Tibial artery (tissue), 4 donors: ENCODE measurements around the gene THBS1.

Source experiments
- DNase-seq, 2 donors: peaks; one replicate each; pipeline ENCODE4 v3.0.0-alpha.2; 2019
- H3K27ac ChIP-seq, 2 donors: fragments of 200-600 bp; sonication (generic) in 1 of 2; 1 replicate in 1 of 2; 2 replicates in 1 of 2; pipeline ENCODE4 v1.5.1; 2018 to 2019; ENCODE audit warnings: mild to moderate bottlenecking in 1 of 2
- H3K27me3 ChIP-seq, 2 donors: fragments of 200-600 bp; sonication (generic) in 1 of 2; one replicate each; pipeline versions ENCODE4 v1.5.1 to v1.6.0; 2016 to 2019
- H3K36me3 ChIP-seq, 3 donors: fragments of 200-600 bp; sonication (generic) in 2 of 3; one replicate each; pipeline ENCODE4 v1.5.1; 2016 to 2019; ENCODE audit warnings: mild to moderate bottlenecking in 2 of 3
- H3K4me1 ChIP-seq, 4 donors: fragments of 200-600 bp; sonication (generic) in 2 of 4; 1 replicate in 3 of 4; 2 replicates in 1 of 4; pipeline ENCODE4 v1.5.1; 2016 to 2019
- H3K4me3 ChIP-seq, 2 donors: fragments of 200-600 bp; sonication (generic) in 1 of 2; 1 replicate in 1 of 2; 2 replicates in 1 of 2; pipeline ENCODE4 v1.5.1; 2018 to 2019; ENCODE audit warnings: mild to moderate bottlenecking in 2 of 2
- H3K9me3 ChIP-seq, 3 donors: fragments of 200-600 bp; sonication (generic) in 1 of 3; one replicate each; pipeline ENCODE4 v1.5.1; 2016 to 2019
- intact Hi-C: fragments of 100-400 bp; cut with DNase I; formaldehyde crosslinking; loops from one replicate; pipeline ENCODE4 v1.15.0; 2023; ENCODE audit warnings: low total_unique reads
- TF ChIP-seq, protein P1 (sequence below), 2 experiments: fragments of 200-600 bp in 1 of 2; fragments of 450-650 bp in 1 of 2; IDR thresholded peaks; one replicate each; pipeline ENCODE4 v1.5.1; 2017 to 2019; ENCODE audit warnings: antibody characterized with exemption in 2 of 2, mild to moderate bottlenecking in 1 of 2, moderate library complexity in 1 of 2

The THBS1 gene

DNA sequence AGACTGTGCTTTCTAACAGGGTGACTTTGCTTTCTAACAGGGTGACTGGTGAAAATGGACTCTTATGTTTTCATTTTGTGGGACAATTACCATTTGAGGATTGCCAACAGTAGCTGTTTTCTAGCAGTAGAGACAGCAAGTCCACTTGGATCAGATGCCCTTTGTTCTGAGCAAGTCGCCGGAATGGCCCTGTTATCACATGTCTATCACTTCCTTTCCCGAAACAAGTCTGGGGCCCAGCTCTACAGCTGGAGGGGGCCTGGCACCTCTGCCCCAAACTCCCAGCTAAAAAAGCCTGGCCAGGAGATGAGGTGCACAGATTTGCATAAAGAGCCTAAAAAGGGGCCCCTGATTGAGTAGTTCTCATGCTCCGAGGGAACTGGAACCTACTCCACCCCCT is 44.6 kb downstream of the THBS1 start:
- TF ChIP-seq, protein P1, sequence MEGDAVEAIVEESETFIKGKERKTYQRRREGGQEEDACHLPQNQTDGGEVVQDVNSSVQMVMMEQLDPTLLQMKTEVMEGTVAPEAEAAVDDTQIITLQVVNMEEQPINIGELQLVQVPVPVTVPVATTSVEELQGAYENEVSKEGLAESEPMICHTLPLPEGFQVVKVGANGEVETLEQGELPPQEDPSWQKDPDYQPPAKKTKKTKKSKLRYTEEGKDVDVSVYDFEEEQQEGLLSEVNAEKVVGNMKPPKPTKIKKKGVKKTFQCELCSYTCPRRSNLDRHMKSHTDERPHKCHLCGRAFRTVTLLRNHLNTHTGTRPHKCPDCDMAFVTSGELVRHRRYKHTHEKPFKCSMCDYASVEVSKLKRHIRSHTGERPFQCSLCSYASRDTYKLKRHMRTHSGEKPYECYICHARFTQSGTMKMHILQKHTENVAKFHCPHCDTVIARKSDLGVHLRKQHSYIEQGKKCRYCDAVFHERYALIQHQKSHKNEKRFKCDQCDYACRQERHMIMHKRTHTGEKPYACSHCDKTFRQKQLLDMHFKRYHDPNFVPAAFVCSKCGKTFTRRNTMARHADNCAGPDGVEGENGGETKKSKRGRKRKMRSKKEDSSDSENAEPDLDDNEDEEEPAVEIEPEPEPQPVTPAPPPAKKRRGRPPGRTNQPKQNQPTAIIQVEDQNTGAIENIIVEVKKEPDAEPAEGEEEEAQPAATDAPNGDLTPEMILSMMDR (IDR thresholded peaks at IDR 0.05): no peak
- H3K27me3 ChIP-seq: no peaks in the 10 kb centered on the region
- intact Hi-C loops: no loop called here
- H3K27ac ChIP-seq: peak overlapping the region; percentile 54 to 58
- no peak overlapping the region for H3K4me3 ChIP-seq
- peaks cover 5 to 35% (median 17%) of the 10 kb centered on the region in 4 donors for H3K4me1 ChIP-seq
- no peaks in the 10 kb centered on the region for H3K36me3 ChIP-seq
- DNase-seq: no peak
- no peaks in the 10 kb centered on the region for H3K9me3 ChIP-seq

- DNase-seq: no peak
- intact Hi-C loops: no loop called here
- H3K36me3 ChIP-seq: no peaks in the 10 kb centered on the region
- peaks cover 5 to 35% (median 17%) of the 10 kb centered on the region in 4 donors for H3K4me1 ChIP-seq
- H3K9me3 ChIP-seq: no peaks in the 10 kb centered on the region
- TF ChIP-seq, protein P1 (IDR thresholded peaks at IDR 0.05): no peak
- no peak overlapping the region for H3K27ac ChIP-seq
- H3K4me3 ChIP-seq: no peak overlapping the region
- H3K27me3 ChIP-seq: no peaks in the 10 kb centered on the region
Observed at GRCh38 chr15:39625856-39626255, 45.0 kb downstream of the THBS1 start.

GRCh38 chr15:39627451-39628143 is 46.7 kb downstream of the THBS1 start:
- Histone ChIP-seq H3K27ac (peak overlapping the region in 1 of 2 donors; percentile 11), H3K27me3 (no peaks in the 10 kb centered on the region), H3K36me3 (no peaks in the 10 kb centered on the region), H3K4me1 (peaks cover 5 to 35% (median 17%) of the 10 kb centered on the region in 4 donors), H3K4me3 (no peak overlapping the region), H3K9me3 (no peaks in the 10 kb centered on the region)
- no peak for DNase-seq
- TF ChIP-seq, protein P1 (IDR thresholded peaks at IDR 0.05): no peak
- intact Hi-C loops: no loop called here

GRCh38 chr15:39628144-39628508 is 47.2 kb downstream of the THBS1 start:
- no peaks in the 10 kb centered on the region for H3K9me3 ChIP-seq
- H3K4me3 ChIP-seq: no peak overlapping the region
- intact Hi-C loops: no loop called here
- TF ChIP-seq, protein P1 (IDR thresholded peaks at IDR 0.05): no peak
- H3K27ac ChIP-seq: peak overlapping the region in 1 of 2 donors; percentile 11
- no peak for DNase-seq
- no peaks in the 10 kb centered on the region for H3K36me3 ChIP-seq
- peaks cover 5 to 35% (median 17%) of the 10 kb centered on the region in 4 donors for H3K4me1 ChIP-seq
- no peaks in the 10 kb centered on the region for H3K27me3 ChIP-seq

DNA sequence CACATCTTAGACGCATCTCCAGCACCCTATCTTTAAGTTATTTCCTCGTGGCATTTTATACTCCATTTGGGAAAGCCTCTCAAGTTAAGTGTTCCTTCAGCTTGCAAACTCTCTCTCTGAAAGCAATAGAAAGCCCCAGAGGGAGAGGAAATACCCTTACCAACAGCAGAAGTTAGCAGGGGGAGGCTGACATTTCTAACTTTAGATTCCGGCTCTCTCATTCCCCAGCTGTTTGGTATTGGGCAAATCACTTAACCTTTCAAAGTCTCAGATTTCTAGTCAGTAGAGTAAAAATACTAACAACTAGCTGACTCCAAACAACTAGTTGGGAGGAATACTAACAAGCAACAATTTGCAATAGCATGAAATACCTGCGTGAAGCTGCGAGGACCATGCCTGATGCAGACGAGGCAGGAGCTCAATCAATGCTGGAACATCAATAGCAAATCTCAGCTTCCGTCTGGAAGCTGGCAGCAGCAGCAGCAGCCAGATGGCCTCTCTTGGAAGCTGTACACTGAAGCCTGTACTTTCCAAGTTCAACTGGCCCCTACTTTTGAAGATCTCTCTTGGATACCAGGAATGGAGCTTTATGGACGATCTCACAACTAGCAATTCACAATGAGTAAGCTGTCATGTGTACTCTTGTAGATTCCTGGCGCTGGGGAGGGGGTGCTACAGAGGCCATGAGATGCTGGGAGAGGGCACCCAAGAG is 47.8 kb downstream of the THBS1 start:
- Histone ChIP-seq H3K9me3 (no peaks in the 10 kb centered on the region), H3K4me1 (peaks cover 5 to 35% (median 17%) of the 10 kb centered on the region in 4 donors), H3K27me3 (no peaks in the 10 kb centered on the region), H3K36me3 (no peaks in the 10 kb centered on the region), H3K4me3 (no peak overlapping the region), H3K27ac (peak overlapping the region; percentile 2 to 11)
- TF ChIP-seq, protein P1 (IDR thresholded peaks at IDR 0.05): no peak
- no peak for DNase-seq
- intact Hi-C loops: no loop called here
